Nucleus accumbens (tissue), 56 donors: ENCODE data around the gene OSBPL8.
"Not testable (repeated sequence)": the region's sequence is repeated elsewhere in the genome, so short reads cannot be mapped to it uniquely, and the experiment has no call there.

Source experiments
- DNase-seq, 56 donors: peaks; one replicate each; lab custom pipeline; 2025; lab: John Stamatoyannopoulos, UW

OSBPL8 gene

DNA sequence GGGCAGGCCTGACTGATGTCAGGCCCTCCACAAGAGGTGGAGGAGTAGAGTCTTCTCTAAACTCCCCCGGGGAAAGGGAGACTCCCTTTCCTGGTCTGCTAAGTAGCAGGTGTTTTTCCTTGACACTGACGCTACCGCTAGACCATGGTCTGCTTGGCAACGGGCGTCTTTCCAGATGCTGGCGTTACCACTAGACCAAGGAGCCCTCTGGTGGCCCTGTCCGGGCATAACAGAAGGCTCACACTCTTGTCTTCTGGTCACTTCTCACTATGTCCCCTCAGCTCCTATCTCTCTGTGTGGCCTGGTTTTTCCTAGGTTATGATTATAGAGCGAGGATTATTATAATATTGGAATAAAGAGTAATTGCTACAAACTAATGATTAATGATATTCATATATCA, 86.7 kb downstream of the OSBPL8 start:
- DNase-seq: not testable (repeated sequence)

DNA sequence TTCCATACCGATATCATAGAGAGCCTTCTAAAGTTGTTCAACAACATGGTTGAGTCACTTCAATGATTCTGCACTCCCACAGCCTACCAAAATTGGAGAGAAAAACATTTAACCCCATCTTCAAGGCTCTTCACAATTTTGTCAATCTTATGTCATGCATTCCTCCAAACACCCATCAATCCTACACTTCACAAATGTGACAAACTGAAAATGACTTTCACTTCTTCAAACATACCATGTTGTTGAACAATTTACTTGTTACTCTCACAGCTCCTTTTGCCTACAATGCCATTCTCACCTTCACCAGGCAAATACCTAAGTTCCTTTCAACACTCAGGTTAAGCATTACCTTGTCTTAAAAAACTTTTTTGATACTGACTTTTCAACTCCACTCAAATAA, 88.0 kb downstream of the OSBPL8 start:
- no peak for DNase-seq

DNA sequence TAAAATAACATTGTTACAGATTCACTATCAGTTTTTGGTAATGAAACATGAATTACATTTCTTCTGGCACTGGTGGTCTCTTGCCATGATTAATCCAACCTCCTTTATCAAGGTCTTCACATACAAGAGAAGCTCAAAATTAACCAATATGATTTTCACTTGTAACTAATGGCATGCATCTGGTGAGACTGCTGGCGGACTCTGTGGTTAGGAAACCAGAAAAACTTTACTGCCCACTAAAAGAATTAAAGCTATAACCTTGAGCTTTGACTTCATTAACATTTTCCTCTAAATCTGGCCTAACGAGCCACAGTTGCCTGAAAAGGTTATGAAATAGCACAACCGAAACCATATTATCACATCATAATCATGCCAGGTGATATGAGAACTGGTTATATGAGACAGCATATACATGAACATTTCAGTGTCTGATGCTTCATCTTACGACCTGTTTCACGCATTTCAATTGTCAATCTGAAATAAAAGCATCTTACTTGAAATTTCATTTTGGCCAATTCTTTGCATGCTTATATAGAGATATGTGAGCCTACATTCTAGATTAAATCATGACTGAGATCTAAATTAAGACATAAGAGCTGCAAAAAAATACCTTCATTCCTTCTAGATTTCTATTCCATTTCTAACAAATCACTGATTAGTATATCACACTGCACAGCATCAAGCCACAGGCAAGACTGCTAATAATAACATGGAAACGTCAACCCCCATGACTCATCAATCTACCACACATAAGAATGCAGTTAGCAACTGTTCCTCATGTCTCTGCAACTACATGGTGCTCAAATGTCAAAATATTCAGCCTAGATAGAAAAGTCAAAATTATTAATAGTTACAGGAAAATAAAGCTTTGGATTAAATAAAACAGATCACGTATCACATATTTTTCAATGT, 89.3 kb downstream of the OSBPL8 start:
- peak in 10 of 56 donors; percentile 7 to 72 (median 40) for DNase-seq

DNA sequence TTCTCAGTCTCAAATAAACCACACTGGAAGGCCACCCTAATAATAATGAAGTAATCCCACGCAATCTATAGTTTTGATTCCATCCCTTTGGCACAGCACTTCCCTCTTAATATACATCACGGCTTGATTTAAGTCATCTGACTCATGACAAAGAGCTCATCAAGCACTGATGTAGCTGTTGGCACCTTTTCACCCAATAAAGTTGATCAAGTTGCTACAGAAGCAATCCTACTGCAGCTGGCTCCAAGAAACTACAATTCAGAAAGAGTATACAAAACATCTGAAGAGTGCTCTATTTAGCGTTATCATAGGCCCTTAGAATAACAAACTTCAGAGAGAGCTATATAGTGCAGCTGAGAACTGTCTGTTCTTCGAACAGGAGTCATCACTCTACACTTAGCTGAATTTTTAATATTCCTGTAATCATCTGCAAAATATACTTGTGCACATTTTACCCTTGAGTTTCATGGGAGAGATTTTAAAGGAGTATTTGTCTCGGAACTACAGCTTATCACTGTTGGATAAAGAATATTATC, 94.9 kb downstream of the OSBPL8 start:
- DNase-seq: no peak

GRCh38 chr12:76462668-76463224, 96.8 kb downstream of the OSBPL8 start:
- no peak for DNase-seq

DNA sequence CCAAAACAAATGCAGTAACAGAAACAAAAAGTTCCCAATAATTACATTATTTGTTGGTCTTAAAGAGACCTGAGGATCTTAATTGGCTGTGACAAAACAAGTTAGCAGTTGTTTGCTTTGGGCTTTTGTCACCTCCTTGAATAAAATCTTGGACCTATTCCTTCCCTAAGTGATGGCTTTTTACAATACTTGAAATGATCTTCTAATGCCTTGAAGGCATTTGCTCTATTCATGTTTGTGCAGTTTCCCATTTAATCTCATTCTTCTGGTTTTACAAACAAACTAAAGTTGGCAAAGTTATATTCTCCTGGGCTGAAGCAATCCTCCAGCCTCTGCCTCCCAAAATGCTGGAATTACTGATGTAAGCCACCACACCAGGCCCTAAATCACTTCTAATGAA, 98.8 kb downstream of the OSBPL8 start:
- no peak for DNase-seq

- DNase-seq: no peak
Observed at GRCh38 chr12:76457818-76458217, 101.8 kb downstream of the OSBPL8 start.

DNA sequence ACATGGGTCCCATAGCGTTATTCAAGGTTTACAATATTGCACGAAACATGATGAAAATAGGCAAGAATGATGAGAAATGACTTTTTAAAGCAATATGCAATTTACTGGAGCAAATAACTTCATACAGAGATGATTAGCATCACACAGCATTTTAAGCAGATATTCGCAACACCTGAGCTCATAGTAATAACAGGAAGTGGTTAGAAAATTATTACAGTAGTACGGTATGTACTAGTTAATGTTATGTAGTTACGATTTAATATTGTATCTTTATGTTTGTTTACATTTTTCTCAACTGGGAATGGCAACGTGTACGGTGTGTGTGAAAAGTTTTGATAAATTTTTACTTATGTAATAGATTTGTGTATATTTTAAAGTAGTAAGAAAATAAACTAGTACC, 102.6 kb downstream of the OSBPL8 start:
- no peak for DNase-seq

GRCh38 chr12:76455582-76456345, 103.8 kb downstream of the OSBPL8 start:
- DNase-seq: peak in 5 of 56 donors; percentile 1 to 12 (median 9)

DNA sequence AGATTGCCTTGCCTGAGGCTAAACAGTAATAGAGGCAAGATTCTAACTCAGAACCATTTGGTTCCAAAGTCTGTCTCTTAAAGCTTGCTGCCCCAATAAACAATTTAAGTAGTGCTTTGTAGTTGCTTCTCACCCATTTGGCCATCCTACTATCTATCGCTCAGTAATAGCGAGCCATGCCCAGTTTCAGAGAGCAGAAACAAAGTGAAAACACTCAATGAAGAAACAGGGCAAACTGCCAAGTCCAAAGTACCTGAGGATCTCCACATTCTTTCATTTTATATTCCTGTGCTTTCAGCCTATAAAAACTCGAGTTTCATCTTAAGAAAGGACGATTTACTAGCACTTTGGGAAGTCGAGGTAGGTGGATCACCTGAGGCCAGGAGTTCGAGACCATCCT, 108.0 kb downstream of the OSBPL8 start:
- DNase-seq: no peak

DNA sequence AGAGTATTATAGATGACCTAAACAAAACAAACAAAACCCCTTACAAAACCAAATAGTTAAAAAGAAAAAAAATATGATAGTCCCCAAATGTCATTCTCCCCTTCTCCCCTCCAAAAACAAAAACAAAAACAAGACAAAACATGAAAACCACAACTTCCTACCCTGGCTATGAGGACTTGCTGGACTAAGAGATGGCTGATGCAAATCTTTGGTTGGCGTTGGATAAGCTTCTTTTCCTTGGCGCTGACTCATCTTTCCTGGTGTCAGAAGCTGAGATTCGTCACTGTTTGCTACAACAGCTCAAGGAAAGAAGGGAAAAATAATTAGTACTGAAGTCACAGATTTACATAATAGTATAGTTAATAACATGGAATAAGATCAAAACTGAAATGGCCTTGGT, 108.9 kb downstream of the OSBPL8 start:
- no peak for DNase-seq

DNA sequence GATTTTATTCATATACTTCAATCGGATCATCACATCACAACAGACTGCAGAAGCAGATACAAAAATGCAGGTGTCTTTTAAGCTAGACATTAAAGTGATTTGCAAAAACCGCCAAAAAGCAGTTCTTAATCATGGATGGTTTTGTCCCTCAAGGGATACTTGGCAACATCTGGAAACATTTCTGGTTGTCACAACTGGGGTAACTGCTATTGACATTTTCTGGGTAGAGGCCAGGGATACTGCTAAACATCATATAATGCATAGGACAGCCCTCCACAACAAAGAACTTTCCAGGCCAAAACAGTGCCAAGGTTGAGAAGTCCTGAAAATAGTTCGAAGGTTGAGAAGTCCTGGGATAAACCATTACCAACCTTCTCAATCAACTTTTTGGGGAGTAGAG, 109.6 kb downstream of the OSBPL8 start:
- DNase-seq: no peak

DNA sequence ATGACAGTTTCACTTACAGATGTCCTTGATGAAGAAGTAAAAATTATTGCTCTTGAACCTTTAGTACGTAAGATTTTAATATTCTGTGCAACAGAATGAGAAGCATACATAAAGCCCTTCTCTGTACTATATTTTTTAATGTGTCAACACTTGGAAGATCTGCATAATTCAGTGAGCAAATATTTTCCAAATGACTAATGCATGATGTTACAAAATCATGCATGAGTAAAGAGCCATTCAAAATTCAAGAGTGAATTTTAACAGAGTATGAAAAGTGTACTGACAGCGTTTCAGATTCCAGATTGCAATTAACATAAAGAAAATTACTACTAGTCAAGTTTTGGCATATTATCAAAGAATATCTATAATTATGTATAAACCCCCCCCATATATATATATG, 110.0 kb downstream of the OSBPL8 start:
- no peak for DNase-seq

GRCh38 chr12:76449016-76449415, 110.6 kb downstream of the OSBPL8 start:
- DNase-seq: no peak

DNA sequence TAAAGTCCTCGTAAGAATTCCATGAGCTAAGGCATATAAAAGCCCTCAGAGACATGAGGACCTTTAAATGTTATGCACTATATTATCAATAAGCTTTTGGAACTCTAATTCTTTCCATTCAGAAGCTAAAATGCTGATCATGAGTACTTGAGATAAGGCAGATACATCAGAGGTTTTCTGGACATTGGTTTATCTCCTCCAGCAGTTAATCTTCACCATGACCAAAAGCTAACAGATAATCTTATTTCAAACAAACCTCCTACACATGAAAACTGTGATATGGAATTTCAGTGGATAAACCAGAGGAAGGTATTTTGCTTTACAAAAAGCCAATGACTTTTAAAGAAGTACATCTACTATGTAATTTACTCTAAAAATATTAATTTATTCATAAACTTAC, 113.5 kb downstream of the OSBPL8 start:
- DNase-seq: no peak

GRCh38 chr12:76445462-76445861, 114.1 kb downstream of the OSBPL8 start:
- DNase-seq: no peak

GRCh38 chr12:76444408-76444984, 115.1 kb downstream of the OSBPL8 start:
- DNase-seq: no peak

DNA sequence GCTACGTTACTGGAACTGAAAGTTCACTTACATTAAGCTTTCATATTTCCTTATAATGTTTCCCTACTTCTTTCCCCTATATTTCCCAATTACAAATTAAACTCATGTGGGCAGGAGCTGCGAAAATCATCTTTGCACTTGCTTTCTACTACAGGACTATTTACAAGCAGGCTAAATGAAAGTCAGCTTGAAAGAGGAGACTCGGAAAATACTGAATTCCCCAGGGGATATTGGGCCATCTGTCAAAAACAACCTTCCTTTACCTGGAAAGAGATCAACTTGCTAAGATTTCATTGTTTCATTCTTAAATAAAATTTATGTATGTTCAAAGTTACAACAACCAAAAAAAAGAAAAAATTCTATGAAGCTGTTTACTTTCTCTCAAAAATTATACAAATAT, 118.6 kb downstream of the OSBPL8 start:
- no peak for DNase-seq

- DNase-seq: no peak
Observed at GRCh38 chr12:76432733-76433132, 126.8 kb downstream of the OSBPL8 start.

GRCh38 chr12:76428117-76428516, 131.5 kb downstream of the OSBPL8 start:
- DNase-seq: no peak

DNA sequence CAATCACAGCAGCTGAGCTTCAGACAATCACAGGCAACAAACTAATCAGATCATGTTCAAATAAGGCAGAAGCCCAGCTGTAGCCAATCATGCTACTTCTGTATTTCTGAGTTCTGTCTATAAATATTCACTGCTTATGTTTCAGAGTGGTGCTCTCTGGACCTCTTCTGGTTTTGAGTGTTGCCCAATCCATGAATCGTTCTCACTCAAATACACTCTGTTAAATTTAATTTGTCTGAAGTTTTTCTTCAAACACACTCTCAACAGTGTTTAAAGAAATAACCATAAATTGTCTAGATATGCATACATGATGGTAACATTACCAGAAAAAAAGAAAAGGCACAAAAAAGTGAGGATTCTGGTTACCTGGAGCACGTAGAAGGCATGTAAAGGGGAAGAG, 133.4 kb downstream of the OSBPL8 start:
- DNase-seq: no peak
